ENCODE data around the gene RANGAP1. TPM values are rescaled to one million over a fixed set of nuclear protein-coding genes. Genes with fewer than 3 reads are reported as not detected.
A peak's percentile ranks its signal among the peaks of the same experiment; 100 is the strongest.

RANGAP1 gene
- total and polyA plus RNA-seq, 2 of the 4 experiments (the other 2 are of a cell fraction), result 71.2 to 148 TPM

DNA sequence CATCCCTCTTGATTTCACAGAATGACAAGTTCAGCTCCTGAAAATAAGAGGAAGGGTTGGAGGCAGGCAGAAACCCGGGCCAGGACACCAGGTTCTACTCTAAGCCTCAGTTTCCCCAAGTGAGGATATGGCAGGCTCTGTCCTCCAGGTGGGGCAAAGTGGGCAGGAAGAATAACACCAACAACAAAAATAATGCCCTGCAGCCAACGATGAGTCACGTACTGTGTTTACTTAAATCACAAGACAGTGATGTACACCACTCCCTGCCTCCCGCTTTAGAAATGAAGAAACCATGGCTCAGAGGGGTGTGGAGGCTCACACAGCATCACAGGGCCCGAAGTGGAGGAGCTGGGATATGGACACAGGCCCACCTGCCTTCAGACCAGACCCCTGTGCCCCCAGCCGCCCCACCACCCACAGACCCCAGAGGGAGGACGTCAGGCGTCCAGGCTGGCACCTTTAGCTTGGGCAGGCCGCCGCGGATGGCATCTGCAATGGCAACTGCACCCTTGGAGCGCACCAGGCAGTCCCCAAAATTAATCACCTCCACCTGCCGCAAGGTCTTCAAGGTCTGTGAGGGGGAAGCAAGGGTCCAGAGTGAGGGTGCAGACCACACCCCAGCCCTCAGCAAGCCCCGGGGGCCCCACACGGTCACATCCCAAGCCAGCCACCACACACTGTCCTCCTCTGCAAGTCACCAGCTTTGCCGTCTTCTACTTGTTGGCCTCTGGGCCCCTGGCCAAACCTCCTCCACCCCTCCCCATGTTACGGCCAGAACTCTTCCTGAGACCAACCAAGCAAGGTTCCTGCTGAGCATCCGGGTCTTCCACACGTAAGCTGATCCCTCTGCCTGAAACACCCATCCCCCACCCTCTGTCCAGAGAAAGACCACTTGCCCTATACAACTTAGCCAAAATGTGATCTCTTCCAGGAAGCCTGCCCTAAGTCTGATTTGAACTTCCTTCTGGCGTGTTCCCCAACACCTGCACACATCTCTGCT, 29.4 kb downstream of the RANGAP1 start:
- in situ Hi-C loops (cut with MboI; ENCODE audit: low sequenced_read_pairs) (no loop called here), intact Hi-C loops (cut with micrococcal nuclease) (loop anchor here (1.0 to 5.0 kb wide), 2 partner anchors 45 to 334 kb away; partner anchors contain the start of gene ZC3H7B), dilution Hi-C loops (cut with HindIII; ENCODE audit: low sequenced_read_pairs, unreplicated experiment) (no loop called here)
- Histone ChIP-seq H3K9me3 (ENCODE audit: control insufficient read depth, insufficient read depth, low read length) (no peaks in the 10 kb centered on the region), H3K4me3 (ENCODE audit: insufficient read depth, low read depth, low read length) (no peak overlapping the region), H3K4ac (ENCODE audit: low read depth, low read length) (peak overlapping the region; percentile 73), H3K23ac (ENCODE audit: low read depth, low read length) (no peak overlapping the region), H3K9me1 (ENCODE audit: insufficient read depth, low read length) (peaks cover 23% of the 10 kb centered on the region), H3K36me3 (ENCODE audit: control insufficient read depth, insufficient read depth, low read length) (peaks cover 71% of the 10 kb centered on the region), H3K9ac (ENCODE audit: low read depth, low read length) (no peak overlapping the region), H3K4me2 (ENCODE audit: low read depth, low read length) (no peak overlapping the region), H3K27ac (ENCODE audit: insufficient read depth, low read length) (peak overlapping the region; percentile 6; the same call in 1 of the 2 replicates), H4K20me1 (ENCODE audit: insufficient read depth, low read length) (peaks cover 17% of the 10 kb centered on the region), H2BK120ac (ENCODE audit: low read depth, low read length) (peak overlapping the region; percentile 12), H2AFZ (replicated peaks; ENCODE audit: low read length, poor library complexity) (peak overlapping the region; percentile 65), H4K8ac (ENCODE audit: low read depth in 2 of 2, low read length in 2 of 2) (peak overlapping the region in 1 of 2 experiments; percentile 34; a peak in 1 of 4 replicates), H2AK5ac (ENCODE audit: low read depth, low read length) (peak overlapping the region; percentile 51; the same call in 1 of the 2 replicates), H3K79me1 (ENCODE audit: low read depth in 1 of 2, low read length in 2 of 2) (peaks cover 52 to 81% of the 10 kb centered on the region in 2 experiments), H2BK20ac (ENCODE audit: low read depth, low read length) (peak overlapping the region; percentile 5; the same call in 1 of the 2 replicates), H3K14ac (replicated peaks; ENCODE audit: low read depth, low read length) (peak overlapping the region; percentile 31), H2BK5ac (ENCODE audit: low read depth, low read length, poor library complexity, severe bottlenecking) (peak overlapping the region; percentile 66), H3K4me1 (ENCODE audit: control insufficient read depth, insufficient read depth, low read length) (peaks cover 14% of the 10 kb centered on the region), H4K91ac (ENCODE audit: insufficient read depth, low read depth, low read length) (peak overlapping the region; percentile 49), H3K18ac (ENCODE audit: low read depth, low read length) (no peak overlapping the region), H2BK15ac (ENCODE audit: low read depth, low read length) (peak overlapping the region; percentile 44; the same call in 1 of the 3 replicates), H3K27me3 (ENCODE audit: control insufficient read depth, insufficient read depth, low read length) (no peaks in the 10 kb centered on the region), H4K5ac (ENCODE audit: low read depth, low read length) (no peak overlapping the region), H2AK9ac (replicated peaks; ENCODE audit: low read depth, low read length, poor library complexity) (peak overlapping the region; percentile 91), H3K56ac (ENCODE audit: extremely low read depth, insufficient read depth, low read length) (peak overlapping the region; percentile 3; the same call in 1 of the 2 replicates)
- WGBS, 2 experiments (ENCODE audit: extremely low coverage in 2 of 2, insufficient read length in 1 of 2), result 100% methylated on average over 1 of the region's 20 CpGs; no CpG with 5 or more reads in 1 of the 2 experiments
- ChIA-PET POLR2A (ENCODE audit: unreplicated experiment) (no interaction called here), CTCF (no interaction called here)
- ATAC-seq (ENCODE audit: low read depth), result peak; percentile 77
- no TSS peak for BruUV-seq (replicated peaks)
- DNase-seq, result peak; percentile 80
- TF ChIP-seq POLR2A (IDR thresholded peaks at IDR 0.05; ENCODE audit: low read depth, low read length), result no peak
- TF ChIP-seq, protein P1, sequence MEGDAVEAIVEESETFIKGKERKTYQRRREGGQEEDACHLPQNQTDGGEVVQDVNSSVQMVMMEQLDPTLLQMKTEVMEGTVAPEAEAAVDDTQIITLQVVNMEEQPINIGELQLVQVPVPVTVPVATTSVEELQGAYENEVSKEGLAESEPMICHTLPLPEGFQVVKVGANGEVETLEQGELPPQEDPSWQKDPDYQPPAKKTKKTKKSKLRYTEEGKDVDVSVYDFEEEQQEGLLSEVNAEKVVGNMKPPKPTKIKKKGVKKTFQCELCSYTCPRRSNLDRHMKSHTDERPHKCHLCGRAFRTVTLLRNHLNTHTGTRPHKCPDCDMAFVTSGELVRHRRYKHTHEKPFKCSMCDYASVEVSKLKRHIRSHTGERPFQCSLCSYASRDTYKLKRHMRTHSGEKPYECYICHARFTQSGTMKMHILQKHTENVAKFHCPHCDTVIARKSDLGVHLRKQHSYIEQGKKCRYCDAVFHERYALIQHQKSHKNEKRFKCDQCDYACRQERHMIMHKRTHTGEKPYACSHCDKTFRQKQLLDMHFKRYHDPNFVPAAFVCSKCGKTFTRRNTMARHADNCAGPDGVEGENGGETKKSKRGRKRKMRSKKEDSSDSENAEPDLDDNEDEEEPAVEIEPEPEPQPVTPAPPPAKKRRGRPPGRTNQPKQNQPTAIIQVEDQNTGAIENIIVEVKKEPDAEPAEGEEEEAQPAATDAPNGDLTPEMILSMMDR (conservative IDR thresholded peaks at IDR 0.05; ENCODE audit: low read depth, low read length), result peak; percentile 31
- no peak for TF ChIP-seq MXI1 (IDR thresholded peaks at IDR 0.05; ENCODE audit: borderline replicate concordance, low read depth, low read length)
- TF ChIP-seq RFX5 (IDR thresholded peaks at IDR 0.05; ENCODE audit: low read depth, low read length), result no peak
- peak; percentile 33; the same call in 1 of the 2 replicates for TF ChIP-seq CEBPB (IDR thresholded peaks at IDR 0.05; ENCODE audit: low read depth, low read length)
- no peak for TF ChIP-seq ELK1 (IDR thresholded peaks at IDR 0.05; ENCODE audit: borderline replicate concordance, low read depth, low read length)
- no peak for TF ChIP-seq NFE2L2 (IDR thresholded peaks at IDR 0.05; ENCODE audit: low read depth, low read length)
- no peak for TF ChIP-seq MAFK (IDR thresholded peaks at IDR 0.05; ENCODE audit: low read depth, low read length)
- TF ChIP-seq CHD1 (IDR thresholded peaks at IDR 0.05; ENCODE audit: low read depth, low read length), result no peak
- peak; percentile 88 for TF ChIP-seq BHLHE40 (IDR thresholded peaks at IDR 0.05; ENCODE audit: low read depth, low read length)
- no peak for TF ChIP-seq MAZ (IDR thresholded peaks at IDR 0.05; ENCODE audit: borderline replicate concordance, low read depth, low read length)
- no peak for TF ChIP-seq RCOR1 (IDR thresholded peaks at IDR 0.05; ENCODE audit: insufficient replicate concordance, low read length)
- TF ChIP-seq USF2 (IDR thresholded peaks at IDR 0.05; ENCODE audit: low read depth, low read length), result no peak
